Stimulated activated naive CD4-positive, alpha-beta T cell treated with Interleukin-2 at 50 U/mL for 16 hours (primary cell): ENCODE results near the gene CLCA2.
A peak's percentile ranks its signal among the peaks of the same experiment; 100 is the strongest.

Experiments used
- DNase-seq: peaks from one replicate; lab custom pipeline; 2025; lab: John Stamatoyannopoulos, UW

Gene CLCA2, protein sequence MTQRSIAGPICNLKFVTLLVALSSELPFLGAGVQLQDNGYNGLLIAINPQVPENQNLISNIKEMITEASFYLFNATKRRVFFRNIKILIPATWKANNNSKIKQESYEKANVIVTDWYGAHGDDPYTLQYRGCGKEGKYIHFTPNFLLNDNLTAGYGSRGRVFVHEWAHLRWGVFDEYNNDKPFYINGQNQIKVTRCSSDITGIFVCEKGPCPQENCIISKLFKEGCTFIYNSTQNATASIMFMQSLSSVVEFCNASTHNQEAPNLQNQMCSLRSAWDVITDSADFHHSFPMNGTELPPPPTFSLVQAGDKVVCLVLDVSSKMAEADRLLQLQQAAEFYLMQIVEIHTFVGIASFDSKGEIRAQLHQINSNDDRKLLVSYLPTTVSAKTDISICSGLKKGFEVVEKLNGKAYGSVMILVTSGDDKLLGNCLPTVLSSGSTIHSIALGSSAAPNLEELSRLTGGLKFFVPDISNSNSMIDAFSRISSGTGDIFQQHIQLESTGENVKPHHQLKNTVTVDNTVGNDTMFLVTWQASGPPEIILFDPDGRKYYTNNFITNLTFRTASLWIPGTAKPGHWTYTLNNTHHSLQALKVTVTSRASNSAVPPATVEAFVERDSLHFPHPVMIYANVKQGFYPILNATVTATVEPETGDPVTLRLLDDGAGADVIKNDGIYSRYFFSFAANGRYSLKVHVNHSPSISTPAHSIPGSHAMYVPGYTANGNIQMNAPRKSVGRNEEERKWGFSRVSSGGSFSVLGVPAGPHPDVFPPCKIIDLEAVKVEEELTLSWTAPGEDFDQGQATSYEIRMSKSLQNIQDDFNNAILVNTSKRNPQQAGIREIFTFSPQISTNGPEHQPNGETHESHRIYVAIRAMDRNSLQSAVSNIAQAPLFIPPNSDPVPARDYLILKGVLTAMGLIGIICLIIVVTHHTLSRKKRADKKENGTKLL

DNA sequence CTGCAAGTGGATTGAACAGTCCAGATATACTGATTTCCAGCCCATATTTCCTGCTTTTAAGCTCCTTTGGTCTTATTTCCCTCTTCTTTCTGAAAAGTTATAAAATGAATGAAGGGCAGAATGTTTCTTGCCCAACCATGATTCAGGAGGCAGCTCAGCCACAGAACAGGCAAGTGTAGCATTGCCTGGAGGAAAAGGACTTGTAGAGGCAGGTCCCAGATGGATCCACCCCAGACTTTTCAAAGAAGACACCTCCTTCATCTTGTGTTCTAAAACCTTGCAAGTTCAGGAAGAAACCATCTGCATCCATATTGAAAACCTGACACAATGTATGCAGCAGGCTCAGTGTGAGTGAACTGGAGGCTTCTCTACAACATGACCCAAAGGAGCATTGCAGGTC, at the start of gene CLCA2:
Gene CLCA2, plus strand, starts transcription at position 299 of the 400 bp plus-strand sequence. Its CDS starts 77 bp downstream, at position 376.
- DNase-seq, result no peak

DNA sequence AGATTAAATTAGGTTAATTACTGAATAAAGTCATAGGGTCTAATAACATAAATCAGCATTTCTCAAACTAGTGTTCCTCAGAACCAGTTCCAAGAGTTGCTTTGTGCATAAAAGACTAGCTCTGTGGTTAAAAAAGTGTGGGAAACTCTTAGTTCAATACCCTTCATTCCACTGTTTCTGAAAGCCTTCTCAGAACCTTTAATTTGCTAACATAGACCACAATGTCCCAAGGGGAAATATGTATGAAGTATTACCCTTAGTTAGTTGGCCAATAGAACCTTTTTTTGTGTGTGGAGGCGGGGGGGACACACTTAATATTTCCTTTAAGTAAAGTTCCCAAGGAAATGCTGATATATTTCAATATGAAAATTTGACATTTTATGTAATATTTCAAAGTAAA, 48.3 kb upstream of the CLCA2 start:
- DNase-seq, result no peak

DNA sequence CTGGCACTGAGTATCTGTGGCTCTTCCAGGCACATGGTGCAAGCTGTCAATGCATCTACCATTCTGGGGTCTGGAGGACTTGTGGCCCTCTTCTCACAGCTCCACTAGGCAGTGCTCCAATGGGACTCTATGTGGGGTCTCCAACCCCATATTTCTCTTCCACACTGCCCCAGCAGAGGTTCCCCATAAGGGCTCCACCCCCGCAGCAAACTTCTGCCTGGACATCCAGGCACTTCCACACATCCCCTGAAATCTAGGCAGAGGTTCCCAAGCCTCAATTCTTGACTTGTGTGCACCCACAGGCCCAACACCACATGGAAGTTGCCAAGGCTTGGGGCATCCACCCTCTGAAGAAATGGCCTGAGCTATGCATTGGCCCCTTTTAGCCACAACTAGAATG, 46.6 kb upstream of the CLCA2 start:
- no peak for DNase-seq

DNA sequence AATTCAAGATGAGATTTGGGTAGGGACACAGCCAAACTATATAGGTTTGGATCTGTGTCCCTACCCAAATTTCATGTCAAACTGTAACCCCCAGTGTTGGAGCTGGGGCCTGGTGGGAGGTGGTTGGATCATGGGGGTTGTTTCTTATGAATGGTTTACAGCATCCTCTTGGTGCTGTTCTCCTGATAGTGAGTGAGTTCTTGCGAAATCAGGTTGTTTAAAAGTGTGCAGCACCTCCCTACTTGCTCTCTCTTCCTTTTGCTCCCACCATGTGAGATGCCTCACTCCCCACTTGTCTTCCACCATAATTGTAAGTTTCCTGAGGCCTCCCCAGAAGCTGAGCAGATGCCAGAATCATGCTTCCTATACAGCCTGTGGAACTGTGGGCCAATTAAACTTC, 45.2 kb upstream of the CLCA2 start:
- no peak for DNase-seq

DNA sequence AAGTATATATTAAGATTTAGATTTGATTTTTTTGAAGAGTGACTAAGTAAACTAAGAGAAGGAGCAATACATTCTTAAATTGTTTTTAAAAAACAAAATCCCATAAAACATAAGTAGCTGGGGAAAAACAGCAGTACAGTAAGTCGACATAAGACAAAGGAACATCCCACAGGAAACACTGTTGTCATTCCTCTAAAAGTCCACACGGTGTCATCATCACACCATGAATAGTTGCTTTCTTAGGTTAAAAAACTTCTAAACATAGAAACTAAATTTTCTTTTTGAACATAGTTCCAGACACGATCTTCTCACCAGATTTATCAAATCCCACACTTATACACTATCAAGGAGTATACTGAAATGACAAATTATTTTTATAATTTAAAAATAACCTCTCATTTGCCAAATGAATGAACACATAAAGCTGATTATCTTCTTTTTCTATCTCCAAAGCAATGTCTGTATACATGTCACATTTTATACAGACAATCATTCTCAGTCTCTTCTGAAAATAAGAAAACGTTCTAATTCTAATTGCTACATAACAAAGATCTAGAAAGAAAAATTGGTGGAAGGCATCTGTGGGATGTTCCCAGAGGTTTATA, 43.6 kb upstream of the CLCA2 start:
- DNase-seq, result no peak

DNA sequence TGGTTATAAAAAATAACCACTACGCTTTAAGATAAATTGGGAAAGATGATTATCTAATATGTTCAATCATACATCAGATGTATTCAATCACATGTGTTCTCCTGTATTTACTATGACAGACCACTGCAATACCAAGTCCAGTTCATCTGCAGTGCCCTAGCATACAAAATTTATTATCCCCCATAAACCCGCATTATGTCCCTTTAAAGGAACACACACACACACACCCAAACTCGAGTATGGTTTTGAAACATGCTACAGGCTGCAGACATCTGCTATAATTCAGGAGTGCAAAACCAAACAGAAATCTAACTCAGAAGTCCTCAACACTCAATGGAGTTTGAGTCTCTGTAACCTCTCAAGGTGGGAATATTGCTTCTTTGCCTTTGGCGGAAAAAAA, 42.7 kb upstream of the CLCA2 start:
- no peak for DNase-seq

DNA sequence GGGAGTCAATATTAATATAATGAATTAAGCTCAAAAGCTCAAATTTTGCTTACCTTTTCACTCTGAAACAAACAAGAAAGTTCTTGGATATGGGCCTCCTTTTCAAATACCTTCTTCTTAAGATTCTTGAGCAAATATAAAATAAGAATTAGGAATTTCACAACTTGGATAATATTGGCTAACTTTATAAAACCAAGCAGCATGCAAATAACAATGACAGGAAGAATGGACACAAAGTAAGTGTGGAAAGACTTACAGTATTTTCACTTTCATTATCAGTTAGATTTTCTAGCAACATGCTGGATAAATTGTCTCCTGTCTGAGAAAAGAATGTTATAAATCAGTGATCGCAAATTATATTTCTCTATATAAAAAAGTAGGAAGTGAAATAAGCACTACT, 41.1 kb upstream of the CLCA2 start:
- DNase-seq, result no peak

DNA sequence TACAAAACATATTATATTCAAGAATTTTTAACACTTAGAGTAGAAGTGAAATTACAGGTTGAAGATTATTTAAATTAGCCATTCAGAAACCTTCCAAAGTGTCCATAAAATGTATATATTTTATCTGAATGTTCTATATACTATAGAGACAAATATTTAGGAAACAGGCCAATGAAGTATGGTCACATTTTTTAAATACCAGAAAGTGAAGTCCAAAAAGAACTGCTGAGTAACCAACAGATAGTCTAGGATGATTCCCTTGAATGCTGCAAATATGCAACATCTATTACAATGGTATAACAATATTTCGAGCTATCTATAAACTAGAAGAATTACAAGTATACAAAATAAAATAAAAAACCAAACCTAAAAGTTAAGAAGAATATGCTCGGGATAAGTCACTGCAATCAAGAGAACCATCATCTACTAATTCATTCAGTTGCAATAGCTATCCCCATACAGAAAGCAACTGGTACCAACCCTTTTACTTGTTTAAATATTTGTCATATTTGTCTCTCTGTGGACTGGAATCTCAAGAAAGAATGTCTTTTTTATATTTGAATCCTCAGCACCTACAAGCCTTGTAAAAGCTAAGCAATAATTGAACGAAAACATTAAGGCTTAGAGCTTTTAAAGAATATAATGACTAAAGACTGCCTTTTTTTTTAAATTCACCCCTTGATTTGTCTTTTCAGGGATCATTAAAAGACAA, 35.9 kb upstream of the CLCA2 start:
- no peak for DNase-seq

DNA sequence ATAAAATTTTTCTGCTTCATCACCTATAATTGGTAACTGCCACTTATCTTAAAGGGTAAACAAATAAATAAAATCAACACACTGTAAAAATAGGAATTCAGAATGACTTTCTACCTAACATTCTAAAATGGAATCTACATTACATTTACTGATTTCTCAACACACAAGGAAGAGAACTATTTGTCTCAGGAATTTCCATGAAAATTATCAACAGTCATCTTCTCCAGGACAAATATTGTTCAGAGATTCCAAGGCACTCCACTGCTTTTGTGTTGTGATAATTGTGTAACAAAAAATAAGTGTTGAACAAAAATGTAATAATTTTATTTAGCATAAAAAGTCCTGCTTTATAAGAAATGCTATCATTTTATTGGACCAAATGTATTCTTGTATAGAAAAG, 35.2 kb upstream of the CLCA2 start:
- DNase-seq, result no peak

DNA sequence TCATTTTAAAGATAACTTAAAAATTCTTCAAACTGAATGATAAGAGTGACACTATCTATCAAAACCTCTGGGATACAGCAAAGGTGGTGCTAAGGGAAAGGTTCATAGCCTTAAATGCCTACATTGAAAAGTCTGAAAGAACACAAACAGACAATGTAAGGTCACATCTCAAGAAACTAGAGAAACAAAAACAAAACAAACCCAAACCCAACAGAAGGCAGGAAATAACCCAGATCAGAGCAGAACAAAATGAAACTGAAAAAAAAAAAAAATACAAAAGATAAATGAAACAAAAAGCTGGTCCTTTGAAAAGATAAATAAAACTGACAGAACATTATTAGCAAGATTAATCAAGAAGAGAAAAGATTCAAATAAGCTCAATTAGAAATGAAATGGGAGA, 34.7 kb upstream of the CLCA2 start:
- DNase-seq, result no peak

DNA sequence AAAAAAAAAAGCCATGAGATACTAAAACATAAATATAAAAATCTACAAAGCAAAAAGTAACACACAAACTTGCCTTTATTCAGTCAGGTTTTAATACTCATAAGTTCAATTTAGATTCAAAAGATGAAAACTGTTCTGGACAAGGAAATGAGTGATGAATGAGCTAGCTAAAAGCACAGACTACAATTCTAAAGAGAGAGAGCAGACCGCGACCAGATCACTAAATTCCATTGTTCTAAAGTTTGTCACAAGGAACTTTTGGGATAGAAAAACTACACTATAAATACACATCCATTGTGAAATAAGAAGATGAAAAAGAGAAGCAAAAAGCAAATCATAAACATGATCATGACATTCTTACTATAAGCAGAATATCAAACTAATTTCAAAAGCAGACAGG, 29.6 kb upstream of the CLCA2 start:
- DNase-seq, result no peak

DNA sequence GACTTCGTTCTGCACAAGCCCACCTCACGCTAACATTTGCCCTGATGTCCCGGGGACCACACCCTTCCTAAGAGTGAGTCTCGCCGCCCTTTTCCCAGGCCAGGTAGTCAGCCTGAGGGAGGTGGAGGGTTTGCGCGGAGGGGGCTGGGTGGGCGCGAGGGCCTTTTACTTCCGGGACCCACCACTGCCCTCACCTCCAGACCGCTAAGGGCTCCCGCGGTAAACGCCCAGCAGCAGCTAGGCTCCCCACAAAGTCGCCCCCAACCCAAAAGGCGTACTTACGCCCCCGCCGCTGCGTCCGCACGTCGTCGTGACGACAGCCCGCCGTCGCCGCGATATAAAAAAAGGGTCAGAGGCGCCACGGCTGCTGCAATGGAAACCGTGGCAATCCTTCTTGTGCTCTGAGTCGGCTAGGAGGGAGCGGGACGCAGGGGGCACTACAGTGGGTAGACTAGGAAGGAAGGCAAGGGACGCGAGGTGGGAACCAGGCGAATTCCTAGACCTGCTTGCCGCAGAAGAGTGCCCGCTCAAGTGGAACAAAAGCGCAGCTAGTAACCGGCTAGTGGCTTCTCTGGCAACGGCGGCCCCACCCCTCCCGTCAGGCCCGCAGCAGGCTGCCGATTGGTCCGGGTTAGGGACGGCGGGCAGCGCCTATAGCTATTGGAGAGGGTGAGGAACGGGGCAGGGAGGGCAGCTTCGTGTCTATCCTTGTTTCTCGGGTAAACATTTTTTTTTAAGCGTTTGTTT, 28.0 kb upstream of the CLCA2 start, which contains the start of gene ODF2L:
Gene ODF2L, minus strand, starts transcription at position 573 of the 747 bp plus-strand sequence. CDS start 9,296 bp downstream, outside the sequence.
- peak; percentile 90 for DNase-seq

DNA sequence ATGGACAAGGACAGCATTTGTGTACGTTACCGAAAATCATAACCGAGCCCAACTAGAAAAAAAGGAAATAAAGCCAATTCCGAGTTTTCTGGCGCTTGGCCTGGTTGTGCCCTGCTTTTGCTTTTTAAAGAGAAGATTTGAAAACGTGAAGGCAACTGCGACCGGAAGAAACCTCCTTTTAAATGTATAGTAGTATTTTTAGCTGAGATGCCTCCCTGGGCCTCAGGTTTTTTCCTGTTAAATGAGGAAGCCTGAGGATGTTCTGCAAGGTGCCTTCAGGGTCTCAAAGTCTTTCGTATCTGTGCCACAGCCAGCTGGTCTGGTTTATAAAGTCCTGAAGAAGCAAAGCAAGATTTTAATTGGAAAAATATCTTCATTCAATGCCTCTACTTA, 27.5 kb upstream of the CLCA2 start:
- DNase-seq, result no peak

DNA sequence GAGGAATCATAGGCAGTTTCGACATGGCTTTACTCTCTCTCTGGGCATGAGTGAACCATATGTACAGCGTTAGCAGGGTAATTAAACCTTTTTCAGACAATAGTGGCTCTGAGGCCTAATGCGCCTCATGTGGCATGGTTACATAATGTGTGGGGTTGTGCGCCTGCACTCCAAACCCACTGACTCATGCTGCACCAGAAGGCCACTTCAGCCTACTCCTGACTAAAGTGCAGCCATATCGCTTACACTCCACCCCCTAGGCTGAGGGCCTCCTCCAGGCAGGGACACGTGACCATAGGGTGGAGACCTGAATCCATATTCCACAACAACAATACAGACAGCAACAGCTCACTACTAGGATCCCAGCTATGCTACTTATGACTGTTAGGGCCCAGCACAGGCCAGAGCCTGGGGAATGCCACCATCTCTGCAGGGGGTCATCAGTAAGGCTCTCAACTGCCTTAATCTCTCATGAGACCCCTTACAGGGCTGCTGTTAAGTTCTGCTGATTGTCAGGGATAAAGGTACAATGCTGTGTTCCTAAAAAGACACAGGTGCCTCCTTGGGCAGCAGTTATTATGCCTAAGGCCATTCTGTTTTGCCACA, 14.5 kb upstream of the CLCA2 start:
- DNase-seq, result no peak

DNA sequence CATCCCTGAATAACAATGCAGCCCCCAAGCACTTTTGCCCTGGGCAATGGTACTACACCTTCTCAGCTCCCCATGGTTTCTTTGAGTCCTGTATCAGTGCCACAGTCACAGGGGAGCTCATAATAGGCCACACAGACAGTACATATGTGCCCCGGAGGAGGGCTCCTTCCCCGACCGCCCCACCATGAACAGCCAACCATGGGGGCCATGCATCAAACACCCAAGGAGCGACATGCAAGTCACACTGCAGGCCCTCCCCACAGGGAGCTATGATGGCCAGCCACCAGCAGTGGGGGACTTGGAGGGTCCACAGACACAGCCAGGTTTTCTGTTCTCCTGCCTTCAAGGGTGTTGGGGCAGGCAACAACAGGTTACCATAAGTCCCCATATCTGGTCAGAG, 13.1 kb upstream of the CLCA2 start:
- DNase-seq, result no peak

DNA sequence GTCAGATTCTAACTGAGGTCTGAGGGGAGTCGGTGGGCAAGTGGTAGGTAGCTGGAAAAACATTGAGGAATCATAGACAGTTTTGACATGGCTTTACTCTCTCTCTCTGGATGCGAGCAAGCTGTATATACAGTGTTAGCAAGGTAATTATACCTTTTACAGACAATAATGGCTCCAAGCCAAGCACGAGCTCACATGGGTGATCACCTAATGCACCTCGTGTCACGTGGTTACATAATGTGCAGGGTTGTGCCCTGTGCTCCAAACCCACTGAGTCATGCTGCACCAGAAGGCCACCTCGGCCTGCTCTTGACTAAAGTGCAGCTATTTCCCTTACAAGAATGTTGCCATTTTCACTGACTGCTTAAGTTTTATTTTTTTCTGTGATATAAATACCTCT, 7.6 kb upstream of the CLCA2 start:
- no peak for DNase-seq

DNA sequence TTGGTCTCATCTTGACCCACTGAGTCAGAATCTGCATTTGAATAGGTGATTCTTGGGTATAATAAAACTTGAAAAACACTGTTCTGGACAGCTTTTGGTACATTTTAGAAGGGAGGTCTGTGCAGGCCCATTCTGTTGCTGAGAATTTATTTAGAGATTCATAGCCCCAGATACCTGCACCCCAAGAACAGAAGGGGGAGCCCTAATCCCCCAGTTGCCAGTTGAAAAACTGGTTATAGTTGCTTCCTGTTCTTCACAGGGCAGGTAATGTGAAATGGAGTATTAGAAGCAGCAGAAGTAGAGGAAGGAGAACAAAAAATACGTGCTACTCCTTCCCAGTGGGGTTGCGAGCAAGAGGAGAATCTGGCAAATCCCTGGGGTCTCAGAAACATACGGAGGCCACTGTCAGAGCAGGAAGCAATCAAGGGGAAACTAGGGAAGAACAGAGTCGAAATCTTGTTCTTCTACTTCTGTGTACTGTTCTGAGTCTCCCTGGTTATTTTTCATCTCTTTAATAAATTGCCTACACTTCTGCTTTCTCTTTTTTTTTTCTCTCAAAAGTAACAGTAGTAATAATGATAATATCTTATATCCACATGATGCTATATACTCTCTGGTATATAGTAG, 4.6 kb upstream of the CLCA2 start:
- DNase-seq, result no peak

DNA sequence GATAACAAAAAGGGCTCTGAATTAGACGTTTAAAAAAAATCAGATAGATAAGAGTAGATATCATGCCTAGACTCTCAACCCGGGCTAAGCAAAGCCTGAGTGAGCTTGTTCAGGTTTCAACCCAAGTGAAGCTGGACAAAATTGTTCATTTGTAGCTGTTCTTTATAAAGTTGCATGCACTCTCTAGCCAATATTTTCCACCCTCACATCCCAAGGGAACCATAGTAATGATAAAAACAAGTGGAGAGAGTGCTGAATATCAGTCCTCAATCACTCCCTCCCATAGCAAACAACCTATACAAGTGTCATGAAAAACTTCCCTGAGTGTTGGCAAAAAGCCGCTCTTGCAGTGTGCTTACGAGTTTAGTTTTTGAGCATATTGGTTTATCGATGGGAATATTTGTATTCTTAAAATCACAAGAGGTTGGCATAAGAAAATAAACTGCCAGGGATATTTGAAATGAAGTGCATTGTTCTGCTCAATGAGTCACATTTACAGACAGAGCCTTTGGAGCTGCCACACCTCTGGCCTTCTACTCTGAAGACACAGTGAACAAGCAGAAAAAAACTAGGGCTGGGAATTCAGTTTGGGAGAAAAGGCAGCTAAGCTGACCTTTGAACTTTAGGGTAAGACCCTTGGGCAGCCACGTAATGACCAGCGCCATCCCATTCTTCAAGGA, 2.2 kb upstream of the CLCA2 start:
- no peak for DNase-seq

DNA sequence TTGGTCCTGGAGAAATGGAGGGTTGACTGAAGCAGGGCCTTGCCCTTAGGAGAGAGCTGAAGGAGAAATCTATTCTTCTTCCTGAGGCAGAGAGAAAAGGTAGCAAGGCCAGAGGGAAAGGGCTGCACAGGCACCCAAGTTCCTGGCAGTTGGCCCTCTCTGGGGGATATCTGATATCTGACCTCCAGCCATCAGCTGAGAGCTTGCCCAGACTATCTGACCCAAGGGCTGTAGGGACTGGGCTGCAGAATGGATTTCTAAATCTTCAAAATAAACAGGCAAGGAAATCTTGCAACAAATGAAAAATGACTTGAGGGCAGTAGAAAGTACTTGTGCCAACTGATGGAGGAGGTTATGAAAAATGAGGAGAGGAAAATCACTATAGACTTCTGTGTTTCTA, 498 bp upstream of the CLCA2 start:
- no peak for DNase-seq
